HG03175 (cell line): ENCODE results near the gene COMMD8.
"Not testable (repeated sequence)": the region's sequence is repeated elsewhere in the genome, so short reads cannot be mapped to it uniquely, and the experiment has no call there.

Source experiments
- ATAC-seq: cut with Tn5 transposase; IDR thresholded peaks from one replicate; pipeline ENCODE4 v1.9.1; 2021; ENCODE audit warnings: mild to moderate bottlenecking, moderate library complexity; ENCODE audit not compliant: unreplicated experiment

Gene COMMD8

DNA sequence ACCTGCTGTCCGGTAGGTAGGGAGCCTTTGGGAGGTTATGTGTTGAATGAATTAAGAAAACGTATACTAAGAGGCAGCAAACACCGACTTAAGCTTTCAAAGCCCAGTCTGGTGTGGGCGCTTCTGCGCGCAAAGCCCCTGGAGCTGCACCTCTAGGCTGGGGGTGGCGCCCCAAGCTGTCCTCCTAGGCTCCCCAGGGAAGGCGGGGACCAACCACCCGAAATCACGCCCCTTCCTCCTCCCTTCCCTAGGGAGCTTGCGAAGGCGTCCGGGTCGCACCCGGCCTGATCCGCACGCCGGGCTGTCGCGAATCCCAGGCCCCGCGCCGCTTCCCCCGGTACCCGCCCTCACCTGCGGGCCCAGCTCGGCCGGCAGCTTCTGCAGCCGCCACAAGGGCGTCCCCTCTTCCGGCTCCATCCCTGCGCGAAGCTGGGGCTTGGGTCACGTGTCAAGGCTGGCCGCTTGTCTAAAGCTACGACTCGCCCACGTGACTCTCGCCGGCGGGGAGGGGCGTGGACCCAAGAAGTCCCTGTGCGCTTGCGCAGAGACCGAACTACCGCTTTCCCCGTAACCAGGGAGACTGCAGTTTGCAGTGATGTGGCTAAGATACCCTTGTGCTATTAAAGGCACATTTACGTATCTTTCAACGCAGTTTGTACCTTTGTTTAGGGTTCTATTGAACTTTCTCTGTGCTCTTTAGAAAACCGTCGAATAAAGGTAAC is at the start of gene COMMD8:
TSS of gene COMMD8 (minus strand) at position 468 of the 722 bp plus-strand sequence. CDS start at position 417, 51 bp downstream.
- ATAC-seq: peak; percentile 89

- ATAC-seq: peak; percentile 98
These were observed 47.1 kb upstream of the COMMD8 start for GRCh38 chr4:47510506-47511143.

DNA sequence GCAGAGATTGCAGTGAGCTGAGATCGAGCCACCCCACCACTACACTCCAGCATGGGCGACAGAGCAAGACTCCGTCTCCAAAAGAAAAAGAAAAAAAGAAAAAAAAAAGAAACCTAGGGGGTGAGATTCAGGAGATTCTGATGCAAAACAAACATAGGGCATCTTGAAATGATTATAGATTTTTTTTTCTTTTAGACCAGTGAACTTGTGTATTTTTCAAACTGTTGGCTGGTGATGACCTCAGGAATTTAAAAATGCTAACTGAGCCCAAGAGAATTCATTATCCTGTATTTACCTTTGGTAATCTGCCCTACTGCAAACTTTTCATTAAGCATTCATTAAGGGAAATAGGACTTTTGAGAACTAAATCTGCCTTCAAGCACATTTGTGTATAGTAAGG is 42.2 kb upstream of the COMMD8 start:
- ATAC-seq: no peak

DNA sequence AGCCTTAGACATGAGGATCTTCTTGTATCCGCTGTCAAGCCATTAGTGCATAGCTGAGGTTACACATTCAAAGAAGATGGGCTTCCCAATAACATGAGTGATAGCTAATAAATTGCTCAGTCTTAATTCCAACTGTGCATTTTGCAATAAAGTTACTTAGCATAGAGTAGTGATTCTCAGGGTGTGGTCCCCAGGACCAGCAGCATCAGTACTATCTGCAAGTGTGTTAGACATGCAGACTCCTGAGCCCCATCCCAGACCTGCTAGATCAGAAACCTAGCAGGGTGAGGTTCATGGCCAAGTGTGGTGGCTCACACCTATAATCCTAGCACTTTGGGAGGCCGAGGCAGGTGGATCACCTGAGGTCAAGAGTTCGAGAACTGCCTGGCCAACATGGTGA is 41.6 kb upstream of the COMMD8 start:
- no peak for ATAC-seq

GRCh38 chr4:47500776-47501175 is 37.3 kb upstream of the COMMD8 start:
- no peak for ATAC-seq

- peak; percentile 41 for ATAC-seq
These were observed 36.2 kb upstream of the COMMD8 start for GRCh38 chr4:47499700-47500099.

DNA sequence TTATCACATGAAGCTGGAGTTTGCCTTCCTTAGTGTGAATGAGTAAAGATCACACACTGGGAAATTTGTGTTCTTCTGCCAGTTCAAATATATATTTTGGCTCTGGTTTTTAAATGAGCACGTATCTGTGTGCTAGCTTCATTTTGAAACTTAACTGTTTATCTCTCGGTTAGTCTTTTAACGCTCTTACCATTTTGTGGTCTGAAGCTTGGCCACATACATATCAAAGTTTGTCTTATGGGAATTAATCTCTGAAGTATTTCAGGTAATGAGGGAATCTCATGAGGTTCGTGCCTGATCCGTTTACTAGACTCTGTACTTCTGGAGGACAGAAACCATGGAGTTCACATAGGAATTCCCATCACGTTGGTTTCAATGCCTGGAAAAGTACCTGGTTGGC is 35.4 kb upstream of the COMMD8 start:
- no peak for ATAC-seq

DNA sequence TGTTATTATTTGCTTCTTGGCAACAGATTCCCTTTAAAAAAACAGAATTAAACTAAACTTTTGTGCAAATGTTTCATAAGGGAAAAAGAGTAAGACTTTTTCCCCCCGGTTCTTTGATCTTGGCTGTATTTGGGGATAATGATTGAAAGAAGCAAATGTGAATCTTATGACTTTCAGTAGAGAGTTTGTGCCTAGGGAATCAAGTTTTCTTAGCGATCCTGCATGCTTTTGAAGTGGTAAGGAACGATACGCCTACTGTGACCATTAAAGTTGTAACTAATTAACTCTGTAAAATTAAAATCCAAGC is 30.6 kb upstream of the COMMD8 start:
- no peak for ATAC-seq

- ATAC-seq: peak; percentile 55
These were observed 30.0 kb upstream of the COMMD8 start for GRCh38 chr4:47493238-47494123.

DNA sequence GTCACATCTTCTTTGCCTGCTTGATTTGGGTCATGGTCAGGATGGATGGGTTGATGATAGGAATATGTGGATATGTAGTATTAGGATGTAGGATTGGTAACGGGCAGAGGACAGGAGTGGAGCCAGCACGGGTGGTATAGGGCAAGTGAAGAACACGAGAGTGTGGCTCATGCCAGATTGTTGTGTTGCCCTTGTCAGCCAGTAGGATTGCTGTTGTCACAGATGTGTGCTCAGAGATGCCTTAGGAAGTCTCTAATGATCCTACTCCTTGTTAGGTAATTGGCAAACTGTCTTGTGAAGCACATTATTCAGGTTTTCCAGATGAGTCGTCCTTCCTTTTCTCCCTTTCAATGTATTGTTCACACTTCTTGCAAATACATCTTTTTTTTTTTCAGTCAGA is 27.0 kb upstream of the COMMD8 start:
- ATAC-seq: peak; percentile 72

DNA sequence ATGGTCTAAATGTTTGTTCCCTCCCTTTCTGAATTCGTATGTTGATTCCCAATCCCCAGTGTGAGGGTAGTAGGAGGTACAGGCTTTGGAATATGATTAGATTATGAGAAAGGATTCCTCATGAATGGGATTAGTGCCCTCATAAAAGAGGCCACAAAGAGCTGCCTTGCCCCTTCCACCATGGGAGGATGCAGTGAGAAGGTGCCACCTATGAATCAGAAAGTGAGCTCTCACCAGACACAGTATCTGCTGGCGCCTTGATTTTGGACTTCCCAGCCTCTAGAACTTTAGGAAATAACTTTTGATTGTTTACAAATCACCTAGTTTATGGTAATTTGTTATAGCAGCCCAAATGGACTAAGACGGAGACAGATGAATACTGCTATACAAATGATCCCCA is 25.2 kb upstream of the COMMD8 start:
- ATAC-seq: no peak

DNA sequence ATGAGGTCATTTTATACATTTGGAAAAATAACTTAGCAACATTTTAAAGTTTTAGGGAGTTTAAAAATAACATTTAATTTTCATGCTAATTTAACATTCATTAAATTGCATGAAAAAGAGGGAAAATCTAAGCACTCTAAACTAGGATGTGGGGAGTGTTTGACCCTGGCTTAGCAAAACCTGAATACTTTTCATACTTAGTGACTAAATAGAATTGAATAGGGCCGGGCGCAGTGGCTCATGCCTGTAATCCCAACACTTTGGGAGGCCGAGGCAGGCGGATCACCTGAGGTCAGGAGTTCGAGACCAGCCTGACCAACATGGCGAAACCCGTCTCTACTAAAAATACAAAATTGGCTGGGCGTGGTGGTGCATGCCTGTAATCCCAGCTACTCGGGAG is 23.2 kb upstream of the COMMD8 start:
- not testable (repeated sequence) for ATAC-seq

DNA sequence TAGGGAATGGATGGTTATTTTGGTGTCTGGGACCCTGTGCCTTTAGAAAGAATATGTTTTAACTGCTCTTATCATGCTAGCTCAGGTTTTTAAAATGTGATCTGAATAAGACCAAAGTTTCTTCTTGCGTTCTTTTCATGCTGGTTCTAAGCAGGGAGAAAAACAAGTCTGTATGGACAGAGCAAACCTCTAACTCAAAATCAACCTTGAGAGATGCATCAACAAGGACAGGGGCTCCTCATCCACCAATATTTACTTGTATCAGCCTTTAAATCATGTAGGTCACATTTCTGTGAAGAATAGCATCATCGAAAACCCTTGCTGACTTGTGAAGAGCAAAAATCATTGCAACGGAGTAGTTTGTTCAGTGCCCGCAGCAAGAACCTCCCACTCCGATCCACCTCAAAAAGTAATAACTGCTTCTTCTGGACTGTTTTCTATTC is 22.8 kb upstream of the COMMD8 start:
- no peak for ATAC-seq

DNA sequence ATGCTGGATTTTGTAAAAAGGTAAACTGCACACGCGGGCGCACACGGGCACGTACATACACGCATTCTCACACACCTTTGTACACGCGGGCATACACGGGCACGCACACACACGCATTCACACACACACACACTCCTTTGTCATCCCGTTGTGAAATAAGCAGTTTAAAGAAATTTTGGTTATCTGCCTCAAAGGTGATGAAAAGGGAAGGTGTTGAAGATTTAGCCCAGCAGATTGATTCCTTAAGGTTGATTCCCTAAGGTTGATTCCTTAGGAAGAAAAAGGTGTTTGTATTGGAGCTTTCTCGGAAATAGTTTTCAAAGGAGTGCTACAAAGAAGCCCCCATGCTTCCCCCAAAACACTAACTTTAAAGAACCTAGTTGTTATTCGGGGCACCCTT is 22.3 kb upstream of the COMMD8 start:
- no peak for ATAC-seq

DNA sequence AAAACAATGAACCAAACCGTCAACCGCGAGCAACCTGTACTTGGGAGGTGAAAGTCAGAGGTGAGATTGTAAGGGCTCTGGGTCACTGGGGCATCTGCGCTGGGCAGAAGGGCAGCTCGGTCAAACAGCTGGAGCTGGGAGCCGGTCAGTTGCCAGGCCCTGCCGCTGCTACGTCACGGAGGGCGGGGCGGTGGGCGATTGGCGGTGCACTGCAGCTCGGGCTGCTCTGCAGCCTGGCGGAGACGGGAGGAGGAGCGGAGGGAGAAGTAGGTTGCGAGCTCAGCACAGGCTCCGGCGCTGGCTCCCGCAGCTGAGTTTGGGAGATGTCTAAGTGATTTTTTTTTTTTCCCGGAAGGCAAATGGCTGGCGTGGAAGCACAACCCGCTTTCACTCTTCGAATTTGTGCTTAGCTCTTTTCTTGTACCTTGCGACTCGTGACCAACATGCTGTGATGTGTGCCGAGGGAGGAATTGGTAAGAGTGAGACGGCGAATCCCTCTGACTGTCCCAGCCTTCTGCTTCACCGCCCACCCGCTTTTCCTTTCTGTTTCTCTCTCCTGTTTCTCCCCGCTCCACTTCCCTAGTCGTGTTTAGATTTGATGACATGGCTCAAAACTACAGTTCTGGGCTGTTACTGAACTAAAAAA is 21.7 kb upstream of the COMMD8 start, which contains the start of gene ATP10D:
TSS of gene ATP10D (plus strand) at position 229 of the 646 bp plus-strand sequence. CDS start 27,266 bp downstream, outside the sequence.
- ATAC-seq: peak; percentile 93

DNA sequence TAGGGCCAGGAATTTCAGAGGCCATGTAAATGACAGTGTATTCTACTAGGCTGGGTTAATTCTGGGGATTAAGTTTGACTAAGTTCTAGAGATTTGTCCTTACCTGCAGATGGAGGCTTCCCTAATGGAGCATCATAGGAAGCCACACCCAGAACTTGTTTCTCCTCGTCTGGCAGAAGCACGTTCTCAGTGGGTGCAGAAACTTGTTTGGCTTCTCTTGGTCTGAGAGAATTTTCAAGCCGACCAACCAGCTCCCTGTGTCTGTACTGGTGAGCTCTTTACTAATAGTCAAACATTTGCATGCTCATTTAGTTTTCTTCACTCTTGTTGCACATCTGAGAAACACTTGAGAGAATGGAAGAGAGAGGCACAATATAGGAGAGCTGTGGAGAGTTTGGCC is 20.7 kb upstream of the COMMD8 start:
- ATAC-seq: peak; percentile 19

GRCh38 chr4:47483745-47484144 is 20.2 kb upstream of the COMMD8 start:
- ATAC-seq: no peak

GRCh38 chr4:47482326-47482725 is 18.8 kb upstream of the COMMD8 start:
- no peak for ATAC-seq

DNA sequence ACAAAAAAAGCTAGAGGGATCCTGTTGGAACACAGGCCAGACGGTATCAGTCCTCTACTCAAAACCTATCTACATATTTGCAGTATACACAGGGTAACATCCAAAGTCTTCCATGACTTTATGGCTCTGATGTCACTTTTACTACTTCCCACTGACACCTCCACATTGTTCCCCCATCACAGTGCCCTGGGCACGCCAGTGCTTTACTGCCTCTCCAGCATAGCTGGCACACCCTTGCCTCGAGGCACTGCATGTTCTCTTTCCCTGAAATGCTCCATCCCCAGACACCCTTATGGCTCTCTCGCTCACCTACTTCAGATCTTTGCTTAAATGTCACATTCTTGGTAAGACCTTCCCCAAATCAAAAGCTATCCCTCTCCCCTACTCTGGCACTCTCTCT is 15.3 kb upstream of the COMMD8 start:
- ATAC-seq: no peak

- no peak for ATAC-seq
These were observed 11.9 kb upstream of the COMMD8 start for GRCh38 chr4:47475411-47475810.

- ATAC-seq: no peak
These were observed 11.3 kb upstream of the COMMD8 start for GRCh38 chr4:47474799-47475198.
